Hepatocyte (in vitro differentiated cells): ENCODE measurements around the gene GPC5. TPM values are rescaled to one million over a fixed set of nuclear protein-coding genes. Genes with fewer than 3 reads are reported as not detected.
"Not testable (repeated sequence)": the region's sequence is repeated elsewhere in the genome, so short reads cannot be mapped to it uniquely, and the experiment has no call there.

Source experiments
- DNase-seq: peaks from one replicate; pipeline ENCODE4 v3.0.0-alpha.2; 2016; ENCODE audit warnings: low spot score
- H2AFZ ChIP-seq: fragments of 200-600 bp; sonication (generic); 2 replicates; pipeline ENCODE4 v1.6.0; 2016; ENCODE audit warnings: antibody characterized with exemption, mild to moderate bottlenecking
- H3K27ac ChIP-seq: fragments of 200-600 bp; sonication (generic); 2 replicates; pipeline ENCODE4 v1.5.1; 2016; ENCODE audit warnings: mild to moderate bottlenecking
- H3K27me3 ChIP-seq: fragments of 200-600 bp; sonication (generic); 2 replicates; pipeline ENCODE4 v1.6.1; 2016
- H3K36me3 ChIP-seq: fragments of 200-600 bp; sonication (generic); replicated peaks from 2 replicates; pipeline ENCODE4 v1.5.1; 2016; ENCODE audit warnings: low read depth; ENCODE audit not compliant: insufficient read depth
- H3K4me1 ChIP-seq: fragments of 200-600 bp; sonication (generic); 2 replicates; pipeline ENCODE4 v1.5.1; 2016; ENCODE audit warnings: mild to moderate bottlenecking, moderate library complexity; ENCODE audit not compliant: insufficient read depth
- H3K4me2 ChIP-seq: fragments of 200-600 bp; sonication (generic); 2 replicates; pipeline ENCODE4 v1.6.0; 2016
- H3K4me3 ChIP-seq: fragments of 200-600 bp; sonication (generic); 2 replicates; pipeline ENCODE4 v1.5.1; 2016; ENCODE audit warnings: mild to moderate bottlenecking
- H3K79me2 ChIP-seq: fragments of 200-600 bp; sonication (generic); 2 replicates; pipeline ENCODE4 v1.6.0; 2017; ENCODE audit warnings: mild to moderate bottlenecking
- H3K9me2 ChIP-seq: fragments of 200-600 bp; sonication (generic); replicated peaks from 2 replicates; pipeline ENCODE4 v1.6.0; 2017; ENCODE audit warnings: mild to moderate bottlenecking; ENCODE audit not compliant: insufficient read depth
- H3K9me3 ChIP-seq: fragments of 200-600 bp; sonication (generic); 2 replicates; pipeline ENCODE4 v1.5.1; 2016; ENCODE audit warnings: low read depth, mild to moderate bottlenecking
- H4K20me1 ChIP-seq: fragments of 200-600 bp; sonication (generic); 2 replicates; pipeline ENCODE4 v1.6.0; 2016; ENCODE audit warnings: mild to moderate bottlenecking; ENCODE audit not compliant: insufficient read depth, poor library complexity, severe bottlenecking
- CTCF ChIP-seq: fragments of 200-600 bp; sonication (generic); IDR thresholded peaks from 2 replicates; pipeline ENCODE4 v1.5.1; 2016; ENCODE audit warnings: antibody characterized with exemption, mild to moderate bottlenecking; ENCODE audit not compliant: poor library complexity
- EZH2 ChIP-seq: fragments of 200-600 bp; sonication (generic); IDR thresholded peaks from 2 replicates; pipeline ENCODE4 v1.6.1; 2016; ENCODE audit warnings: antibody characterized with exemption, mild to moderate bottlenecking, borderline replicate concordance
- EZH2phosphoT487 ChIP-seq: fragments of 200-600 bp; sonication (generic); IDR thresholded peaks from one replicate; pipeline ENCODE4 v1.6.1; 2018; ENCODE audit warnings: antibody characterized with exemption, mild to moderate bottlenecking, low read depth, moderate library complexity; ENCODE audit not compliant: unreplicated experiment, severe bottlenecking
- WGBS: methylation state at CpG from one replicate; pipeline ENCODE4 v1.1.6; 2016; ENCODE audit warnings: low lambda C conversion rate; ENCODE audit errors: missing lambda C conversion rate; 5-methylcytosine and 5-hydroxymethylcytosine counted together
- polyA plus RNA-seq: library from polyadenylated mRNA; unstranded; fragments of >200 nt; fragmentation: Nextera tagmentation; extraction: Ambion mirVana; gene quantifications from 2 replicates; pipeline ENCODE4 v1.2.1, GENCODE V29; 2016
- total RNA-seq: library from RNA; depleted of rRNA; stranded (reverse); fragments of >200 nt; gene quantifications from 2 replicates; pipeline ENCODE4 v1.2.3, GENCODE V29; 2014

Gene GPC5
- total and polyA plus RNA-seq, 2 experiments from 2014 or later: 3.9 to 5.4 TPM

DNA sequence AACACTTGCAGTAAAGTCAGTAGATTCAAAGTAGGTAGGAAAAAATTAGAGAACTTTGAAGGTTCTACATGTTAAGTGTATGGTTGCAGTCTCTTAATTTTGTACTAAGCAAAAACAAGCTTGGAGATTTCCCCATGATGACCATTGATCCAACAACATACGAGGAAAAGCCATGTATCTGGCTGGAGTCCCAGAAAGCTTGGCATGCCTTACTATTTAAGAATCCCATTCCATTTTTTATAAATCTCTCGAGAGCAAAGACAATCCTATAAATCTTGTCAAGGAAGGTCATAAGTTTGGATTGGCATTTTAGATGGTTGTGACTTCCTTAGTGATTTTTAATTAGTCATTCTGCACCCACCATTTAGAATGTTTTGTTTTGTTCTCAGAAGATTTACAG, 495.9 kb downstream of the GPC5 start:
- Histone ChIP-seq H3K36me3 (no peaks in the 10 kb centered on the region), H2AFZ (no peak overlapping the region), H3K27me3 (no peaks in the 10 kb centered on the region), H3K4me1 (no peaks in the 10 kb centered on the region), H3K4me2 (no peak overlapping the region), H3K4me3 (no peak overlapping the region), H3K79me2 (no peaks in the 10 kb centered on the region), H3K27ac (no peak overlapping the region), H3K9me2 (no peaks in the 10 kb centered on the region), H3K9me3 (no peaks in the 10 kb centered on the region), H4K20me1 (no peaks in the 10 kb centered on the region)
- no peak for DNase-seq
- no peak for TF ChIP-seq EZH2
- 58% methylated on average over 2 of the region's 2 CpGs for WGBS

- H3K36me3 ChIP-seq: no peaks in the 10 kb centered on the region
- TF ChIP-seq CTCF: no peak
- no peak for TF ChIP-seq EZH2
- TF ChIP-seq EZH2phosphoT487: no peak
- no peaks in the 10 kb centered on the region for H3K9me2 ChIP-seq
- 82% methylated on average over 5 of the region's 5 CpGs for WGBS
- no peak overlapping the region for H2AFZ ChIP-seq
- H3K27me3 ChIP-seq: no peaks in the 10 kb centered on the region
- H3K9me3 ChIP-seq: no peaks in the 10 kb centered on the region
- H3K4me1 ChIP-seq: no peaks in the 10 kb centered on the region
- no peak overlapping the region for H3K27ac ChIP-seq
- no peak overlapping the region for H3K4me3 ChIP-seq
- H3K79me2 ChIP-seq: no peaks in the 10 kb centered on the region
- no peaks in the 10 kb centered on the region for H4K20me1 ChIP-seq
- no peak for DNase-seq
- H3K4me2 ChIP-seq: no peak overlapping the region
Measured at GRCh38 chr13:91896547-91896946, 498.1 kb downstream of the GPC5 start.

DNA sequence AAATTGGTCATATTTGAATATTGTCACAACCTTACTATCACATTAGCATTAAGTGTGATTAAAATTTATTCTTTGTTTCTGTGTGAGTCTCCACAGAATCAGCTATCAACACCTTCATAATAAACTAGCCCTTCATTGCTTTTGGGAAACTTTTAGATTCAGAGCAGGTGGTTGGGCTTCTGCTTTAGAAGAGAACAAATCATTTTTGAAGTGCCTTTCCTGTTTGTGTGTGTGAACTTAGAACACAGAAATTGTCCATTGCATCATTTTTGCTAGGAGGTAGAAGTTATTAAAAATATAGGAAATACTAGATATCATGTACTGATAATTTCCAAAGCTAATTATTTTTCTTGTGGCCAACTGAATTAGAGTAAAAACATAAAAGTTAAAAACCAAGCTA, 500.6 kb downstream of the GPC5 start:
- not testable (repeated sequence) for H3K36me3 ChIP-seq, H2AFZ ChIP-seq, H3K9me3 ChIP-seq, H3K79me2 ChIP-seq, H3K27ac ChIP-seq, H4K20me1 ChIP-seq, DNase-seq, H3K4me1 ChIP-seq, H3K4me2 ChIP-seq, H3K27me3 ChIP-seq, H3K4me3 ChIP-seq, H3K9me2 ChIP-seq

DNA sequence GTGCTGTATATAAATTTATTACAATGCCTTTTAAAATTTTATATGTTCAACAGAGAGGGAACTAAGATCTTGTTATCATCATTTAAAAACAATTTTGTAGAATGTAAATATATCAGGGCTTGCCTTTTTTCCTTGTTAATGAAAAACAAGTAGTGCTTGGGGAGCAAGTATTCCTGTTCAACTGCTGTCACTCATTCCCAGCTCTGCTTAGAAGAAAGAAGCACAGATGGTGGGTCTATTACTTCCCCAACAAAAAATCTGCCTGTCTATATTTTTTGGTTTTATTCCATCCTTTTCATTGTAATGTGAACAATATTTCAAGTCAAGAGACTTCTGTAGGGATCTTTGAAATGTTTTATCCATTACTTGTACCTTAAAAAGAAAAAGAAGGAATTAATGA, 503.9 kb downstream of the GPC5 start:
- Histone ChIP-seq H4K20me1 (no peaks in the 10 kb centered on the region), H2AFZ (no peak overlapping the region), H3K79me2 (no peaks in the 10 kb centered on the region), H3K4me2 (no peak overlapping the region), H3K4me3 (no peak overlapping the region), H3K36me3 (no peaks in the 10 kb centered on the region), H3K4me1 (no peaks in the 10 kb centered on the region), H3K9me3 (no peaks in the 10 kb centered on the region), H3K27me3 (no peaks in the 10 kb centered on the region), H3K27ac (no peak overlapping the region), H3K9me2 (no peaks in the 10 kb centered on the region)
- TF ChIP-seq EZH2phosphoT487 (no peak), EZH2 (no peak), CTCF (no peak)
- DNase-seq: no peak

- Histone ChIP-seq H3K4me2 (no peak overlapping the region), H3K9me2 (no peaks in the 10 kb centered on the region), H3K4me1 (no peaks in the 10 kb centered on the region), H3K4me3 (no peak overlapping the region), H2AFZ (no peak overlapping the region), H4K20me1 (no peaks in the 10 kb centered on the region), H3K27ac (no peak overlapping the region), H3K9me3 (no peaks in the 10 kb centered on the region), H3K27me3 (no peaks in the 10 kb centered on the region), H3K36me3 (no peaks in the 10 kb centered on the region), H3K79me2 (no peaks in the 10 kb centered on the region)
- WGBS: 39% methylated on average over 1 of the region's 1 CpG
- TF ChIP-seq EZH2phosphoT487: no peak
- no peak for TF ChIP-seq EZH2
- no peak for TF ChIP-seq CTCF
- no peak for DNase-seq
Measured at GRCh38 chr13:91904005-91904404, 505.6 kb downstream of the GPC5 start.
